Transverse colon (tissue), 4 donors: Measurements from ENCODE around the gene PCSK5.

Experiments
- CTCF ChIP-seq, 5 experiments: fragments of 200-600 bp in 3 of 5; fragments of 450-650 bp in 2 of 5; sonication (generic) in 3 of 5; IDR thresholded peaks; 1 replicate in 2 of 5; 2 replicates in 3 of 5; pipeline ENCODE4 v1.5.1; 2016 to 2017; ENCODE audit warnings: antibody characterized with exemption in 5 of 5, inconsistent platforms in 3 of 5, mild to moderate bottlenecking in 2 of 5, moderate library complexity in 1 of 5
- EP300 ChIP-seq: sonication (generic); formaldehyde crosslinking; IDR thresholded peaks from one replicate; pipeline ENCODE4 v1.6.1; 2017; ENCODE audit warnings: antibody characterized with exemption, low read depth
- POLR2A ChIP-seq: fragments of 450-650 bp; IDR thresholded peaks from one replicate; pipeline ENCODE4 v1.6.1; 2016; ENCODE audit warnings: antibody characterized with exemption, mild to moderate bottlenecking, moderate library complexity
- POLR2AphosphoS5 ChIP-seq, 3 donors: sonication (generic); formaldehyde crosslinking; IDR thresholded peaks; one replicate each; pipeline ENCODE4 v1.6.1; 2016; ENCODE audit warnings: antibody characterized with exemption in 3 of 3

GRCh38 chr9:76007935-76008334 lies 117.5 kb downstream of the PCSK5 start:
- TF ChIP-seq CTCF (IDR thresholded peaks at IDR 0.05) (no peak), POLR2A (no peak), POLR2AphosphoS5 (IDR thresholded peaks at IDR 0.05) (no peak), EP300 (no peak)
